Spleen (tissue), 7 donors: ENCODE measurements around the gene OR6S1.

Source experiments
- POLR2A ChIP-seq, 3 donors: fragments of 450-650 bp; IDR thresholded peaks; one replicate each; pipeline ENCODE4 v1.5.1; 2017; ENCODE audit warnings: antibody characterized with exemption in 3 of 3, mild to moderate bottlenecking in 1 of 3
- TF ChIP-seq, protein P1 (sequence below), 11 experiments: fragments of 200-600 bp in 7 of 11; fragments of 450-650 bp in 4 of 11; sonication (generic) in 4 of 11; IDR thresholded peaks in 8 of 11; conservative IDR thresholded peaks in 3 of 11; 1 replicate in 7 of 11; 2 replicates in 4 of 11; pipeline versions ENCODE4 v1.4.0 to v1.8.0; 2016 to 2021; ENCODE audit warnings: antibody characterized with exemption in 11 of 11, inconsistent platforms in 4 of 11, mild to moderate bottlenecking in 1 of 11
- donor health status: DM: no; HTN: no; CAD: no; lungs with moderate emphysema.
- donor health status: DM: no; HTN: no; CAD: no.
- donor health status: DM: no; HTN: no; CAD: no.

DNA sequence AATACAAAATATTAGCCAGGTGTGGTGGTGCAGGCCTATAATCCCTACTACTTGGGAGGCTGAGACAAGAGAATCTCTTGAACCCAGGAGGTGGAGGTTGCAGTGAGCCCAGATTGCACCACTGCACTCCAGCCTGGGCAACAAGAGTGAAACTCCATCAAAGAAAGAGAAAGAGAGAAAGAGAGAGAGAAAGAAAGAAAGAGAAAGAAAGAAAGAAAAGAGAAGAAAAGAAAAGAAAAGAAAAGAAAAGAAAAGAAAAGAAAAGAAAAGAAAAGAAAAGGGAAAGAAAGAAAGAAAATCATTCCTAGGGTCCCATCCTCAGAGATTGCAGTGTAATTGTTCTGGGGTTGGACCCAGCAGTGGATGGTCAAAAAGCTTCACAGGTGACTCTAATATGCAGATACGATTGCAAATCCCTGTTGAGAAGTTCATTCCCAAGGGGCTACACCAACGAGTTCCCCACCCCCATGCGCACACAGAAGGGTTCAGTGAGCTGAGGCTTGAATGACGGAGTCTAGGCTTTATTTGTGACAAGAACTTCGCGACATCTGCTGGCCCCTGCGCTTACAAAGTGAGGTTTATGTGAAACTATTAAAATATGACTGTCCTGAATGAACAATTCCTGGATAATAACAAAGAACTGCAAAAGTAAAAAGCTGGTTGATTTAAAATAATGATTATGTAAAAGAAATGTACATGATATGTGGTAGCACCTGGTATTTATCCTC, 32.9 kb downstream of the OR6S1 start:
- TF ChIP-seq, protein P1, sequence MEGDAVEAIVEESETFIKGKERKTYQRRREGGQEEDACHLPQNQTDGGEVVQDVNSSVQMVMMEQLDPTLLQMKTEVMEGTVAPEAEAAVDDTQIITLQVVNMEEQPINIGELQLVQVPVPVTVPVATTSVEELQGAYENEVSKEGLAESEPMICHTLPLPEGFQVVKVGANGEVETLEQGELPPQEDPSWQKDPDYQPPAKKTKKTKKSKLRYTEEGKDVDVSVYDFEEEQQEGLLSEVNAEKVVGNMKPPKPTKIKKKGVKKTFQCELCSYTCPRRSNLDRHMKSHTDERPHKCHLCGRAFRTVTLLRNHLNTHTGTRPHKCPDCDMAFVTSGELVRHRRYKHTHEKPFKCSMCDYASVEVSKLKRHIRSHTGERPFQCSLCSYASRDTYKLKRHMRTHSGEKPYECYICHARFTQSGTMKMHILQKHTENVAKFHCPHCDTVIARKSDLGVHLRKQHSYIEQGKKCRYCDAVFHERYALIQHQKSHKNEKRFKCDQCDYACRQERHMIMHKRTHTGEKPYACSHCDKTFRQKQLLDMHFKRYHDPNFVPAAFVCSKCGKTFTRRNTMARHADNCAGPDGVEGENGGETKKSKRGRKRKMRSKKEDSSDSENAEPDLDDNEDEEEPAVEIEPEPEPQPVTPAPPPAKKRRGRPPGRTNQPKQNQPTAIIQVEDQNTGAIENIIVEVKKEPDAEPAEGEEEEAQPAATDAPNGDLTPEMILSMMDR (IDR thresholded peaks at IDR 0.05 in 8 of 11, conservative IDR thresholded peaks at IDR 0.05 in 3 of 11): no peak
- no peak for TF ChIP-seq POLR2A (IDR thresholded peaks at IDR 0.05)
